ENCODE data around the gene PPL.

- TF ChIP-seq TAF1 (IDR thresholded peaks at IDR 0.05; ENCODE audit: low read depth, low read length) (no peak), CTCF (IDR thresholded peaks at IDR 0.05; ENCODE audit: control extremely low read depth in 1 of 3, insufficient read depth in 1 of 3, low read depth in 1 of 3, low read length in 3 of 3) (no peak), TCF12 (IDR thresholded peaks at IDR 0.05; ENCODE audit: low read depth, low read length) (no peak), EZH2 (IDR thresholded peaks at IDR 0.05; ENCODE audit: low read depth, low read length, severe bottlenecking) (no peak), POLR2A (IDR thresholded peaks at IDR 0.05; ENCODE audit: control extremely low read depth in 1 of 2, low read depth in 2 of 2, low read length in 2 of 2) (no peak)
These were observed 9.3 kb downstream of the PPL start for GRCh38 chr16:4927661-4928060.

Data from H1 (cell line).